HG02970 (cell line): Measurements from ENCODE around the gene WNT7A.

Experiments used
- ATAC-seq: cut with Tn5 transposase; IDR thresholded peaks from one replicate; pipeline ENCODE4 v1.9.1; 2021; ENCODE audit warnings: mild to moderate bottlenecking, moderate library complexity, moderate number of reproducible peaks; ENCODE audit not compliant: unreplicated experiment, low FRiP score

The WNT7A gene

DNA sequence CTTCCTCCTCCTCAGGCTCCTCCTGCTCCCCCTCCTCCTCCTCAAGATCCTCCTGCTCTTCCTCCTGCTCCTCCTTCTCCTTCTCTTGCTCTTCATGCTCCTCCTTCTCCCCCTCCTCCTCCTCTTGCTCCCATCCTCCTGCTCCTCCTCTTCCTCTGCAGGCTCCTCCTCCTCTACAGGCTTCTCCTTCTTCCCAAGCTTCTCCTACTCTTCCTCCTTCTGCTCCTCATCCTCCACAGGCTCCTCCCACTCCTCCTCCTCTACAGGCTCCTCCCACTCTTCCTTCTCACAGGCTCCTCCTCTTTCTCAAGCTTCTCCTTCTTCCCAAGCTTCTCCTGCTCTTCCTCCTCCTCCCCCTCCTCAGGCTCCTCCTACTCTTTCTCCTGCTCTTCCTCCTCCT lies 47.7 kb downstream of the WNT7A start:
- ATAC-seq = no peak

DNA sequence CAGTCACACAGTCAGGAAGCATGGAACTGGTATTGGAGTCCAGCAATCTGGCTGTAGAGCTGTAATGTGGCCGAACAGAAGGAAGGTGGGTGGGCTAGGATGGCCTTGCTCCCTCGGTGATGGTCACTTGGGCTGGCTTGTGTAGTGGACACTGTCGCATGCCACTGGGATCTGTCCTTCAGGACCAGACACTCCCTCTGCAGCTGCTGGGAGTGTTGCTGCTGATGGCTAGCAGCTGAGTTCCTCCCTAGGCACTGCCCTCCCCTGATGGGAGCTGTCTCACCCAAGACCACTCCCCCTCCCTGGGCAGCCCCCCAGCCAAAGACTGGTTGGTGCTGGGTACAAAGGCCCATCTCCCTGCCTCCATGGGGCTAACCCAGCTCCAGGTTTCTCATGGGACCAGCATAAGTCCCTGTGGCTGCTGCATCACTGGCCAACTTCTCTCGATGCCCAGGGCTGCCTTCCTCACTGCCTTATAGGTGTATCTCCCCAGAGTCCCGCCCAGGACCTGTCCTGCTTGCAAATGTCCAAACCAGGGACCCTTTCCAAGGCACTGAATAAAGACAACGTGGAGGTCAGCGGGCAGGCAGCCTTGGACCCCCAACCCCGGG lies 48.4 kb downstream of the WNT7A start:
- ATAC-seq = no peak

DNA sequence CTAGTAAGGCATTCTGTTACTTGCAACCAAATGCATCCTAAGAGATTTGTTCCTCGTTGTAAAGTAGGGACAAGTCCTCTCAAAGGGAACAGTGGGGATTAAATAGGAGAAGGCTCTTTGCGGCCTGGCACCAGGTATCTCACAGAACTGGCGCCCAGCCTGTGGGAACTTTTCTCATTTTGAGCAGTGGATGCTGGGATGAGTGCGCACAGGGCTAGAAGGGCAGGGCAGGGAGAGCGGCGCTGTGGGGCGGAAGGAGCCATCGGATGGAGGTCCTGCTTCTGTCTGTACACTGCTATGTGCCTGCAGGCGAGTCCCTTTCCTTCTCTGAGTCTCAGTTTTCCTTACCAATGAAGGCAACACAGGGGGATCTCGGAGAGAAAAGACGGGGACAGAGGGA lies 50.6 kb downstream of the WNT7A start:
- ATAC-seq = no peak

DNA sequence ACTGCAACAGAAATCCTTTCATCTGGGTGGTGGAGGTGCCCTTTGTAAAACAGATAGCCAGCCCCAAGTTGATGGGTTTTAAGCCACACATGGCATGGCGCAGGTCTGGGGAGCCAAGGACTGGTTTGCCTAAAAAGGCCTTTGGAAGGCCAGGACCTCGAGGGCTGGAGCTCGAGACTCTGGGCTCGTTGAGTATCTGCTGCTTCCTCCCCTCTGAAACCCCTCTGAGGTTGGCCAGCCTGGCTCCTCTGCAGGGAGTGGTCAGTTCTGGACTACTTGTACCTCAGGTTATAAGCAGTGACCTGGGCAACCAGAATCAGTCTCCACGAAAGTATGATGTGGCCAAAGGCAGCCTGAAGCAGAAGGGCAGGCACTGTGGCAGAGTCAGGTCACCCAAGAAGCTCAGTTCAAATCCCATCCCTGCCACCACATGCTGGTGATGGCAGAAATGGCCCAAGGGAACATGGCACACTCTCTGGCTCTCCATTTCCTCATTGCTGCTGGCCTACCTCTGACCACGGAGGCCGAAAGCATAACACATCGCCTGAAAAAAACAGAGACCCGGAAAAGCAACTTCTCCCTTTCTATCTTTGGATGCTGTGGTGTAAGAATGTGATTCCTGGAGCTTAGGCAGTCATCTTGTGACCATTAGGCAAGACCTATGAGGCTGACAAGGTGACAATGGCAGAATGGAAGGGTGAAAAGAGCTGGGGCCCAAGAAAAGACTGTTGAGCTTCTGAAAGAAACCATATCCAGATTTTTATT lies 51.2 kb downstream of the WNT7A start:
- ATAC-seq = no peak

DNA sequence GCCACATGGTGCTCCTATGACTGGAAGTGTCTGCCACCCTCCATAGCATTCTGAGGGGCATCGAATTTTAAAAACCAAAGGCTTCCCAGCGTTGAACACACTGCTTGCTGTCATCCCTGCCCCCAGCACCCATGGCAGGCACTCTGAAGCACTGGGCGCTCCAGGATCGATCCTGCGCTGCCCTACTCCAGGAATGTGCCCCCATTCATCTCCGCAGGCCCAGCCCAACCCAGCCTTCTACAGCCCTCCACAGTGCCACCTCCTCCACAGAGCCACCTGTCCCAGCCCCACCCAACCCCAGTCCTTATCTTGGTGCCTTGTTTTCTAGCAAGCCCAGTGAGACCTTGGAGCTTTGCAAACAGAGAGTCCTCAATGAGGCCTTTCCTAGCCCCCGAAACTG lies 52.2 kb downstream of the WNT7A start:
- ATAC-seq = no peak

DNA sequence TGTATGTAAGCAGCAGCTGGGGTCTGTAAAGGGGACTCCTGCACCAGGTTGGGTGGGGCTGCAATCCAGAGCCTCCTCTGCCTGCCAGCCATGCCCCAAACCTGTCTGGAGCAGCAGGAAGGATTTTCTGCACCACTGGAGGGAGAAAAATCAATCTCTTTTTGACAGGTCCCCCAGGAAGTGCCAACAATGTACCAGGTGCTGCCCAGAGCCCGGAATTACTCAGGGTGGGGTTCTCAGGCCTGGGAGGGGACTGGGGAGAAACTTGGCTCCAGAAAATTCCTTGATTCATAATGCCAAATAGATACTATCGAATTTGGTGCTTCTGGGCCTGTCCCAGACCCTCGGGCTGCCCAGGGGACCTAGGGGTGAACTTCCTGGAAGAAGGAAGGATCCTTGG lies 52.6 kb downstream of the WNT7A start:
- ATAC-seq = no peak

DNA sequence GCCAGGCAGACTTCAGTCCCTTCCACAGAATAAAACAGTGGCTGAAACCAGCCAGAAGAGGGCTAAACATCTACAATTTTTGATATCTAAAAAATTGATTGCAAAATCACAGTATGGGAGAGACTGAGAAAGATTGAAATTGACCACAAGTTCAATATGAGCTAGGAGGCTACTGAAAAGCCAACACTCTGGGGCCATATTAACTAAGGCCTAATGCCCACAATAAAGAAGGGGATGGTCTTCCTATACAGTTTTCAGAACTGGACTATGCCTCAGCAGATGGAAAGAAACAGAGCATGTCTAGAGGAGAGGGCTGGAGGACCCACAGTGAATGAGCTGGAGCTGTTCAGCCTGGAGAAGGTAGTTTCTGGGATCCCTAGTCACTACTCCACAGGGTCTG lies 53.2 kb downstream of the WNT7A start:
- ATAC-seq = no peak

DNA sequence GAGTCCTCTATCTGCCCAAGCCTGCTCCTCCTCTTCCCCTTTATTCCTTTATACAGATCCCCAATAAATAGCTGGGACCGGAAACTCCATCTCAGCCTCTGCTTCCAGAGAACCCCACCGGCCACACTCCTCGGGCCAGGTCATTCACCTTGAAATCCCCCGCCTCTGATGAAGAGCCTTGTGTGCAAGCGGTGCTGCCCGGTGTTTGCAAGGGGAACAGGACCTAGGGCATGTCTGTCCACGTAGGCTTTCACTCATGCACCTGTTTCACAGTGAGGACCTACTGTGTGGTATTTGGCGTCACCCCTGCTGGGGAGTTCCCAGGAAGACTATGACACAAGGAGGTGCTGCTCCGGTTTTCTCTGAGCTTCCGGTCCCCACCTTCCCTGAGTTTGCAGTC lies 54.0 kb downstream of the WNT7A start:
- ATAC-seq = no peak

DNA sequence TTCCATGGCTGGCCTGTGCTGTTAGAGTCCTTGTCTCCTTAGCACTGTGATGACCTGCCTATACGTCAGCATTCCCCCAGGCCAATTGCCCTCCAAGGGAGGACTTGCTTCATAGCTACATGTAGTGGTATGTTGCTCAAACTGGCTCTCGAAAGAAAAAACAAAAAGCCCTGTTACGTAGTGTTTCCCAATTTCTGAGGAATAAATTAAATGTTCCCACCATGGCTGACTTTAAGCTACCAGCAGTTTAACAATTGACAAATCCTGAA lies 54.6 kb downstream of the WNT7A start:
- ATAC-seq = no peak

DNA sequence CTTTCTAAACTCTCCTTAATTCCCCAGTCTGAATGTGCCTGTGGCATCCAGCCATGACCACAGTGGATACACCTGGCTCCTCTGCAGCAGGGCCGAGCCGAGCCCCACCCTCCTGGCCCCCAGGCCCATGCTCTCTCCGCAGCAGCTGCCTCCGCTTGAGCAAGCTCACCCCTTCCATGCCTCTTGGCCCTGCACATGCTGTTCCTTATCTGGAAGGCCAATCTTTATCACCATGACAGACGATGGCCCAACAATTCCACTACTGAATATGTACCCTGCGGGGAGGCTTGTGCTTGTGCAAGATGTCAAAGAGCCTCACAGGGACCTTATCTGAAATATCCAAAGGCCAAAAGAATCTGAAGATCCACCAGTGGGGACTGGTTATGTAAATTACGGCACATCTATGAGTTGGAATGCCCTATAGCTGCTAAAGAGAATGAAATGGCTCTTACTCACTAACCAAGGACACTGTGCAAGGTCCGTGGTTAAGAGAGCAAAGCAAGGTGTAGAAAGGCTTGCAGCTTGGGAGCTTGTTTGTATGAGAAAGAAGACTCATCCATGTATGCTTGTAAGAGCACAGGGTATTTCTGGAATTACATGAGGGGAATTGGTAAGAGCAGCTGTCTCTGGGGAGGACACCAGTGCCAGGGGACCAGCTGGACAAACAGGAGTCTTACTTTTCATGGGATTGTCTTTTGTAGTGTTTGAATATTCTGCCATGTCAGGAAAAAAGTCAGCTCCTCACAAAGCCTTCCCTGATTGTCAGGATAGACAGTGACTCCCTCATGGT lies 55.2 kb downstream of the WNT7A start:
- ATAC-seq = no peak

DNA sequence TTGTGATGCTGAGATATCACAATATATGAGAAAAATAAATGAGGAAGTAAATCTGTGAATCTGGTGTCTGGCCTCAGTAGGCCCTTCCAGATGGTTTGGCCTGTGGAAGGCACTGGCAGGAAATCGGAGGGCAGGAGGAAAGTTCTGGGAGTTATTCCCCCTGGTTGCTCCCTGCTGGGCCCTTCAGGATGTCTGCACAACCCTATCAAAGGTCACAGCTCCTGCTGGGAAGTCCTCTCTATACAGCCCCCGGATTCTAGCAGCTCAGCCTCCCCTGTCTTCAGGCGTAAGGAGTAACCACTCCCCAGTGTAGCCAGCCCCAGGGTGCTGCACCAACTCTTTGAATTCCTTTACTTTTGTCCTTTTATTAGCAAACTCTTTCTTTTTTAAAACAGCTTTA lies 56.2 kb downstream of the WNT7A start:
- no peak for ATAC-seq

DNA sequence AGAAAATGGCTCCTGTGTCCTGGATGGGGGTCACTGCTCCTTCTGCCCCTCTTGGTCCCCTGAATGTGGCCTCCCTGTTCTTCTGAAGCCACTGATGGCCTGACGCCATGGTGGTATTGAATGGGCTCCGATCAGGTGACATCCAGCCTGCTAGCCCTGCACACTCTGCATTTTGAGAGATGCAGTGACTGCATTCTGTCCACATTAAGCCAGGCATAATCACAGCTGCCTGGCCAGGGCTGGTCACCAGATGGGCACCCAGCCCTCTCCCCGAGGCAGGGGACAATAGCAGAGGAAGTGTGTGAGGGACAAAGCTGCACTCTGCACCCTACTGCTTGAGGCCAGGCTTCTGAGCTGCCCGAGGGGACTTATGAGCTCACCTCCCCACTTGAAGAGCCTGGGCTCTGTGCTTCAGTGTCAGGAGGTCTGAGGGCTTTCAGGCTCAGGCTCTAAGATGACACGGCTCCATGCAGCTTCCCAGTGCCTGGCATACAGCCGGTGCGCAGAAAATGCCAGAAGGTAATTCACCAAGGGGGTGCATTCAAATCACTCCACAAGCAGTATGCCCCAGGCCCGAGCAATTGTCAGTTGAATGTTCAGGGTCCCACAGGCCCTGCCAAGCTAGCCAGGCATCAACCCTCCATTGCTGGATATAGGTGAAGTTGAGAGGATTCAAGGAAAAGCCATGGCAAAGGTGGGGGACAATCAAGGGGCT lies 56.8 kb downstream of the WNT7A start:
- ATAC-seq = no peak

DNA sequence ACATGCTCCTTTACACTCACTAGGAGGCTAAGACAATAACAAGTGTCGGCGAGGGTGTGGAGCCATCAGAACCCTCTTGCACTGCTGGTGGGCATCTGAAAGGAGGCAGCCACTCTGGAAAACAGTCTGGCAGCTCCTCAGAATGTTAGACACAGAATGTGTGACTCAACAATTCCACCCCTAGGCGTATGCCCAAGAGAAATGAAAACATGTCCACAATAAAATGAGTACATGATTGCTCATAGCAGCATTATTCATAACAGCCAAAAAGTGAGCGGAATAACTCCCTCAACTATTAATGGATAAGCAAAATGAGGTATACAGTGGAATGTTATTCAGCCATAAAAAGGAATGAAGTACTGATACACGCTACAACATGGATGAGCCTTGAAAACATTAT lies 57.8 kb downstream of the WNT7A start:
- no peak for ATAC-seq

DNA sequence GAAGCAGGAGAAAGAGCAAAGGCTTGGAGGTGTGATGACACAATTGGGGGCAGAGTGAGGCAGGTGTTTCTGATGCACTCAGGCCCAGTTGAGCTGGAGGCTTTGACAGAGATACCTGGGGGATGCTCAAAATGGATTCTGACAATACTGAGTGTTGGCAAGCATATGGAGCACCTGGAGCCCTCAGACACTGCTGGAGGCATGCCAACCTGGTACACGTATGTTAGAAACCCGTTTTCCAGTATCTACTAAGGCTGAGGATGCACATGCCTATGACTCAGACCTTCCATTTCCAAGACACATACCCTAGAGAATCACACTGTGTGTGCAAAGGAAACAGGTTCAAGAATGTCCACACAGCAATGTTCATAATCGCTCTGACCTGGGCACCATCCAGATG lies 58.7 kb downstream of the WNT7A start:
- ATAC-seq = no peak

DNA sequence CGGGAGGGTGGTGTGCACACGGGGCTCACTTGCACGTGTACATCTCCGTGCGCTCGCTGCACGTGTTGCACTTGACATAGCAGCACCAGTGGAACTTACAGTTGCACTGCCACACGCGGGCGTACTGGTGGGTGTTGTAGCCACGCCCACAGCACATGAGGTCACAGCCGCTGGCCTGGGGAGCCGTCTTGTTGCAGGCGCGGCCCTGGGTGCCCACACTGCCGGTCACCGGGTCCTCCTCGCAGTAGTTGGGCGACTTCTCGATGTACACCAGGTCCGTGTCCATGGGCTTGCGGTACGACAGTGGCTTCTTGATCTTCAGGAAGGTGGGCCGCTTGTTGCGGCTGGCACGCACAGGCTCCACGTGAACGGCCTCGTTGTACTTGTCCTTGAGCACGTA lies 61.0 kb downstream of the WNT7A start:
- no peak for ATAC-seq

DNA sequence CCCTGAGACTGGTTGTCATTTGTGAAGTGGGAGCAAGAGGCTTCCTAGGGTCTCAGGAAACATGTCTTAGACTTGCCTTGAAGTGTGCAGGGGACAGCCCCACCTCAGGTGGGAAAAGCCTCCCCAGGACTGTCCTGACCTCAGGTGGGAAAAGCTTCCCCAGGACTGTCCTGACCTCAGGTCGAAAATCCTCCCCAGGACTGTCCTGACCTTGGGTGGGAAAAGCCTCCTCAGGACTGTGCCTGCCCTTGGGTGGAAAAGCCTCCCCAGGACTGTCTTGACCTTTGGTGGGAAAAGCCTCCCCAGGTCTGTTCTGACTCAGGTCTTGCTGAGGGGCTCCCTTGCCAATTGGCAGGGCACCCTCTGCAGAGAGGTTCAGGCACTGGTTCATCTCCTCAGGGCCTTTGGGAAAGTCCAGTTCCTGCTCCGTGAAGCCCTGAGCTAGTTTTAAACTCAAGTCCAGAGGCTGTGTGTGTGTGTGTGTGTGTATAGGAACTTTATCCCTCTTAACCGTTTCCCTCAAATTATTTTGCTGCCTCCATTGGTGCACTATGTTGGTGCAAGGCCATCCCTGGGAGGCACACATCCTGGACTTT lies 64.7 kb downstream of the WNT7A start:
- ATAC-seq = no peak

DNA sequence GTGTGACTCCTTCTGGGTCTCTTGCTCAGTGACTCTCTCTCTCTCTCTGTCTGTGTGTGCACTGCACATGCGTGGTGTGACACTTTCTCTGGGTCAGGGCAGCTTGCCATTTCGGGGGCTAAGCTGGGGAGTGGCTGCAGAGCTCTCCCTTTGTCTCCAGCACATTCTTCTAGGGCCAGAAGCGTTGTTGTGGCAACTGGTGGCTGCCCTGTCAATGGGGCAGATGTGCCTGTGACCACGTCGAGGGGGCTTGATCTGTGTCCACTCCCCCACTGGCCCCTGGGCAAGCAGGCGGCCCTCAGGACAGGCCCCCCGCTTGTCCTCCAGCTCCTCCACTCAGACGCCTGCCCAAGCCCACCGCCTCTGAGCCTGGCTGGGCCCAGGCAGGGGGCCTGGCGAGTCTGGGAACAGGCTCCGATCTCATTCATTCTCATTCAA lies 67.8 kb downstream of the WNT7A start:
- ATAC-seq = no peak

DNA sequence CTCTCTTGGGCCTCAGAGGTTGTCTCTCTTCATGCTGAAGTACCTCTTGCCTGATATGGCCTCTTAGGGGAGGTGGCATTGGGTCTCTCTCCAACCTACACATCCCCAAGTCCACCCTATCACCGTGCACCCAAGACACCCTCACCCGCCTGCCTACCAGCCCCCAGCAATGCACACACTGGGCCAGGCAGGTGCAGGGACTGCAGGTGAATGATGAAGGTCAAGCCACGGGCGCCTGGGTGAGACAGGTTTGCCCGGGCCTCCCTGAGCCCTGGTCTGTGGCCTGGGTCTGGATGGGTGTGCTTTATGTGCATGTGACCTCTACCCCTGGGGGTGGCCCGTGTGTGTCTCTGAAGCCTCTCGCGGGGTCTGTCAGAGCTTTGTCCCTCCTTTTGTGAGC lies 68.3 kb downstream of the WNT7A start:
- no peak for ATAC-seq

DNA sequence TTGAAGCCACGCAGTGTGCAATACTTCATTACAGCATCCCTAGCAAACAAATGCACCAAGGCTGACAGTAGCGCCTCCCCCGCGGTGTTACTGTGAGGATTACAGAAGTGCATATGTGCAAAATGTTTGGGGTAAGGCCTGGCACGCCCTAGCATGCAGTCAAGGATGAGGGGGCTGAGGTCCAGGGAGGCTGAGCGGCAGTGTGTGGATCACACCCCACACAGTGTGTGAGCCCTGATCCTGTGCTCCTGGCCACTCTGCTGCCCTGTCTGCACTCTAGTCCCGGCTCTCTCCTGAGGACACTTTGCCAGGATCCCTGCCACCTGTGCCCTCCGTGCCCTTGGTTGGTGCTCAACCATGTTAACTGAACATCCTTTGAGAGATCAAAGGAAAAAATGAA lies 71.3 kb downstream of the WNT7A start:
- no peak for ATAC-seq

DNA sequence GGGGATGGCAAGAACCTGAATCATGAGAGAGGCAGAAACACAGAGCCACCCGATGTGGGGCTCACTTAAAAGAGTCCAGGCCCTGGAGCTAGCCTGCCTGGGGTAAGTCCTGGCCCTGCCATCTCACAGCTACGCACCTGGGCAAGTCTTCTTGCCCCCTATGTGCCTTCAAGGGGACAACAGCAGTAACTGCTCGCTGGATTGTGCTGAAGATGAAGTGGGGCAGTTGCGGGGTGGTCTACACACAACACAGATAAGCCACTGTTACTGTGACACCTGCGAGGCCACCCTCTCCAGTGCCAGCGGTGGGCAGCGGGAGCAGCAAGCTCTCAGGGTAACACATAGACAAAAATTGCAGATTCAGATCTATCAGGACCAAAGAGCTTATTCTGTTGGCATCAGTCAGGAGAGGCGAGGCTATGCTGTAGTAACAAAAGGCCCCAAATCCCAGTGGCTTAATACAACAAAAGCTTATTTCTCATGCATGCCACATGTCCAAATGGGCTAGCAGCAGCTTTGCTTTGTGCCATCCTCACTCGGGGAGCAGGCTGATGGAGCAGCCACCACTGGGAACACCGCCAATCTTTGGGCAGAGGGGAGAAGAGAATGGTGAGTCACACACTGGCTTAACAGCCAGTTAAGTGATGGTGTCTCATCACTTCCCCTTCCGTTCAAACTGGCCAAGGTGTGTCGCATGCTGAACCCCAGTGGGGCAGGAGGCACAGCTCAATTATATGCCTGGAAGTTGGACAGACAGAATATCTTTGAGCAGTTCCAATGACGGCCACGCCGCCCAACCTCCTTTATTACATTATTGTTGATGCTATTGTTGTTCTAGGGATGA lies 78.3 kb downstream of the WNT7A start:
- ATAC-seq = no peak
